GM18951 (cell line): Measurements from ENCODE around the gene LRR1.
A peak's percentile ranks its signal among the peaks of the same experiment; 100 is the strongest.

Source experiments
- POLR2A ChIP-seq: IDR thresholded peaks from 4 replicates; pipeline ENCODE4 v1.6.1; 2011; ENCODE audit warnings: mild to moderate bottlenecking; ENCODE audit not compliant: insufficient read length, insufficient read depth; ENCODE audit errors: extremely low read depth
- in situ Hi-C: fragments of 300-500 bp; cut with MboI; formaldehyde crosslinking; loops from one replicate; pipeline ENCODE4 v1.12.0; 2022; ENCODE audit warnings: low sequenced_read_pairs, mixed read lengths, inconsistent platforms; ENCODE audit not compliant: unreplicated experiment

The LRR1 gene, protein sequence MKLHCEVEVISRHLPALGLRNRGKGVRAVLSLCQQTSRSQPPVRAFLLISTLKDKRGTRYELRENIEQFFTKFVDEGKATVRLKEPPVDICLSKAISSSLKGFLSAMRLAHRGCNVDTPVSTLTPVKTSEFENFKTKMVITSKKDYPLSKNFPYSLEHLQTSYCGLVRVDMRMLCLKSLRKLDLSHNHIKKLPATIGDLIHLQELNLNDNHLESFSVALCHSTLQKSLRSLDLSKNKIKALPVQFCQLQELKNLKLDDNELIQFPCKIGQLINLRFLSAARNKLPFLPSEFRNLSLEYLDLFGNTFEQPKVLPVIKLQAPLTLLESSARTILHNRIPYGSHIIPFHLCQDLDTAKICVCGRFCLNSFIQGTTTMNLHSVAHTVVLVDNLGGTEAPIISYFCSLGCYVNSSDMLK

DNA sequence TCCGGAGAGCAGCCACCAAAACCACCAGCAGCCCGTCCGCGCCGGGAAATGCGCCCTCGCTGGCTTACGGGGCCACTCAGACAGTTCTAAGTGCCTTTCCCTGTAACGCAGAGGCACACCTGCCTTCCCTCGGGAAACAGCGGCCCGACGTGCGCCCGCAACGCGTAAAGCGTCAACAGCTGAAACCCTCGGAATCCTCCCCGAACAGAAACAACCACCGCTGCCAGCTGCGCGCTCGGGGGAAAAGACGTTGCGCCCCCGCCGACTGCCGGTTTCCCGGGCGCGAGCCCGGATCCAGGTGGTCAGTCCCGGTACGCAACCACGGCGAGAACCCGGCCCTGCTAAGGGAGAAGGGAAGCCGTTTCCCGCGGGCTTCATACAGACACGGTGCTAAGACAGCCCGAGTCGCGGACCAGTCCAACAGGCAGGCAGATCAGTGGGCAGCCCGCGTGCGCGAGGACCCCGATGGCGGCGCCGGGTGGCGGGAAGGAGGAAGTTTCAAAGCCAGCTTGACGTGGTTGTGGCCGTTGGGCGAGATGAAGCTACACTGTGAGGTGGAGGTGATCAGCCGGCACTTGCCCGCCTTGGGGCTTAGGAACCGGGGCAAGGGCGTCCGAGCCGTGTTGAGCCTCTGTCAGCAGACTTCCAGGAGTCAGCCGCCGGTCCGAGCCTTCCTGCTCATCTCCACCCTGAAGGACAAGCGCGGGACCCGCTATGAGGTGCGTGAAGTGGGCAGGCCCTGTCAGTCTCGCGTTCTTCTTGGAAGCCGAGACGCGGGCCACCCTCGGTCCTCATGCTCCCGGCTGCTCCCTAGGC, at the start of gene LRR1:
LRR1 (plus strand) TSS at position 456 of the 816 bp plus-strand sequence; CDS start at position 537, 81 bp downstream.
- peak; percentile 88 for TF ChIP-seq POLR2A
- in situ Hi-C loops = no loop called here

DNA sequence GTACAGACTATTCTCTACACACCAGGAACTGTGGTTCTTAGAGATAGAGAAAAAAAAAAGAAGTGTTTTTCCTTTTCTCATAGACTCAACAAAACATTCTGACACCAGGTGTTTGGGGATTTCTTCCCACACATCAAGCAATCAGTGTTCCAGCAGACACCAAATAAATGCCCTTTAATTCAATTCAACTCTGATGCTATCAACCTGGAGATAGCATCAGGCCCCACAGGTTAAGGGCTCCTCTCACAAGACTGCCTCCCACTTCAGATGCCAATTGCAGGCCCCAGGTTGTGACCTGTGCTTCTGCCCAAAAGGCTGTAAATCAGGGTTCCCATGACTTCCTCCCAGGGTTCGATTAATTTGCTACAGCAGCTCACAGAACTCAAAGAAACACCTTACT, 49.3 kb upstream of the LRR1 start:
- TF ChIP-seq POLR2A = no peak
- in situ Hi-C loops = no loop called here

DNA sequence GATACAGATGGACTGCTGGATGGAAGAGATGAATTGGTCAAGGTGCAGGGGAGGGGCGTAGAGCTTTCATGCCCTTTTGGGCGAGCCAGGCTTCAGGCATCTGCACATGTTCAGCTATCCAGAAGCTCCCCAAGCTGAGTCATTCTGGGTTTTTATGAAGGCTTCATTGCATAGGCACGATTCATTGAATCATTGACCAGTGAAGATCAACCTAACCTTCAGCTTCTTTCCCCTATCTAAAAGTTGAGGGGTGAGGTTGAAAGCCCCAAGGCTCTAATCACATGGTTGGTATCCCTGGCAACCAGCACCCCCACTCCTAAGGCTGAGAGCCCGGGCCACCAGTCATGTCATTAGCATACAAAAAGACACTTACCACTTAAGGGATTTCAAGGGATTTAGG, 48.9 kb upstream of the LRR1 start:
- in situ Hi-C loops = no loop called here
- TF ChIP-seq POLR2A = no peak

DNA sequence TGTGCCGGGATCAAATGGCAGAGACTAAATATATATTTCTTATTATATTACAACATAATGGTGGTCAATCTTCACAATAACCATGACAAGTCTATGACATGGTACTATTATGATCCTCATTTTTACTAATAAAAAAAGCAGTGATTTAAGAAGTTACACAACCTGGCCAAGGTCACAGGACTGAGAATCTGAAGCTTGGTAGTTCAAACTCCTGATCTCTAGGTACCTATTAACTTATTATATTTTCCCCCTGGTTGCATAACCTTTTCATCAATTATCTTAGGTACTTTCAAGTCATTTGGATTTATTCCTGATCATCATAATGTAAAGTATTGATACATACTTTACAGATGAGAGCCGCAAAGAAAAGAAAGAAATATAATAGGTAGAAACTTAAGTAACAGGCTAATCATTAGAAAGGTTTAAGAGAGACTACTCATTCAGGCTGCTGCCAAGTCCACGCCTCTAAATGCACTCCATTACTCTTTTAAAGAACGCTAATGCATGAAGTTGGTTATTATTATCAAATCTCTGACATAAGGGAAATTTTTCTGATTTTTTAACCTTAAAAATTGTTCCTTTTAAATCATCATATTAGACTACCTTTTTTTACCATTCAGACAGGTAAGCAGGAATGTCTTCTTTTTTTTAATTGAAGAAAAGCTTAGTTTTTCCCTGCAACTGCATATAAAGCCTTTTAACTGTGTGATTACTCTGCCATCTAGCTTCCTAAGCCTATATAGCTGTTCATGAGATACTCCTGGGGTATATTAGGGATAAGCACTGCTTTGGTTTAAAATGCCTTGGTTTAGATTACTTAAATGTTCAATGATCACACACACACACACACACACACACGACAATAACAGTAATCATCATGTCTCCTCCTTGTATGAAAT, 48.2 kb upstream of the LRR1 start:
- TF ChIP-seq POLR2A = no peak
- in situ Hi-C loops = no loop called here

DNA sequence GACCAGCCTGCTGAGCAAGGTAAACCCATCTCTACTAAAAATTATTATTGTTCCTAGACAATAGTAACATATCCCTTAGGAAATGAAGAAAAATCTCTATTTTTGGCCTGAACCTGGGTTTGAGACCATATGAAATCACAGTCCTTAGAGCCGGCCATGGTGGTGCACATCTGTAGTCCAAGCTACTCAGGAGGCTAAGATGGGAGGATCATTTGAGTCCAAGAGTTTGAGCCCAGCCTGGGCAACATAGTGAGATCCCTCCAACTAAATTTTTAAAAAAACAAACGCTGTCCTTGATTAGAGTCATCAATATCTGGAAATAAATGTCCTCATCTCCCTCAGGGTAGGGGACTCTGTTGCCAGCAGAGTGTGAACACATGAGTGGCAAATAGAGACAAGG, 47.2 kb upstream of the LRR1 start:
- in situ Hi-C loops = no loop called here
- no peak for TF ChIP-seq POLR2A

DNA sequence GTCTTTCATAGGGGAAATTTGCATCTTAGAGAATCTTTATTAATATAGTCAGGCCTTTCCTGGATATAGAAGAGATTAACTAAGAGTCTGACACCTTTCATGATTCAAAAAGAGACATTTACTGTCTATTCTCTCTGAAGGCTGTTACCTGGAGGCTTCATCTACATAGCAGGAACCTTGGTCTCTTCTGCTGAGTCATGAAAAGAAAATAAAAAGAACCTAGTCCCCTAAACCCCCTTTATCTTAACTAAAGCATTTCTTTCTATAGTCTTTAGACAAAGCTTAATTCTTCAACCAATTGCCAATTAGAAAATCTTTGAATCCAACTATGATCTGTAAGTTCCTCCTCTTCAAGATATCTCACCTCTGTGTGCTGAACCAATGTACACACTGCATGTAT, 45.6 kb upstream of the LRR1 start:
- in situ Hi-C loops = no loop called here
- TF ChIP-seq POLR2A = no peak

DNA sequence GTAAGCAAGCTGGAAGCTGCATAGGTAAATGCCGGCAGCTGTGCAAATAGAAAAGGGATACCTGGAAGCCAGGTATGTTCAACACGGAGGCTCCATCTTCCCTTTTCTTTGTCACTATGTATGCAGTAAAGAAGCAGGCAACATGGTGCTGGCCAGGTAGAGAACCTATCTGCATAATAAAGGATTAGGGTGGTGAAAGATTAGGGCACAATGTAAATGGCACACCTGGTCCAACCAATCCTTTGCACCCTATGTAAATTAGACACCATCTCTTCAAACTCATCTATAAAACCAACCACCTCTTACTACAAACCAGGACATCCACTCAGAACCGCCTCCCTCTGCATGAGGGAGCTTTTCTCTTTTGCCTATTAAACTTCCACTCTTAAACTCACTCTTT, 44.8 kb upstream of the LRR1 start:
- TF ChIP-seq POLR2A = no peak

DNA sequence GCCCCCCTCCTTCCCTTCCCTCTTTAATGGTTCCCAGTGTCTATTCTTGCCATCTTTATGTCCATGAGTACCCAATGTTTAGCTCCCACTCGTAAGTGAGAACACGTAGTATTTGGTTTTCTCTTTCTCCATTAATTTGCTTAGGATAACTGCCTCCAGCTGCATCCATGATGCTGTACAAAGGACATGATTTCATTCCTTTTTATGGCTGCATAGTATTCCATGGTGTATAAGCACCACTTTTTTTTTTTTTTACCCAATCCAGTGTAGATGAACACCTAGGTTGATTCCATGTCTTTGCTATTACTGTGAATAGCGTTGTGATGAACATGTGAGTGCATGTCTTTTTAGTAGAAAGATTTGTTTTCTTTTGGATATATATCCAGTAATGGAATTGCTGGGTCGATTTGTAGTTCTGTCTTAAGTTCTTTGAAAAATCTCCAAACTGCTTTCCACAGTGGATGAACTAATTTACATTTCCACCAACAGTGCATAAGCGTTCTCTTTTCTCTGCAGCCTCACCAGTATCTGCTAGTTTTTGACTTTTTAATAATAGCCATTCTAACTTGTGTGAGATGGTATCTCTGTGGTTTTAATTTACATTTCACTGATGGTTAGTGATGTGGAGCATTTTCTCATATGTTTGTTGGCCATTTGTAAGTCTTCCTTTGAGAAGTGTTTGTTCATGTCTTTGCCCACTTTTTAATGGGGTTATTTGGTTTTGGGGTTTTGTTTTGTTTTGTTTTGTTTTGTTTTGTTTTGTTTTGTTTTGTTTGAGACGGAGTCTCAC, 38.6 kb upstream of the LRR1 start:
- in situ Hi-C loops = no loop called here

More for the DNA sequence above, 44.8 kb upstream of the LRR1 start:
- in situ Hi-C loops = no loop called here

DNA sequence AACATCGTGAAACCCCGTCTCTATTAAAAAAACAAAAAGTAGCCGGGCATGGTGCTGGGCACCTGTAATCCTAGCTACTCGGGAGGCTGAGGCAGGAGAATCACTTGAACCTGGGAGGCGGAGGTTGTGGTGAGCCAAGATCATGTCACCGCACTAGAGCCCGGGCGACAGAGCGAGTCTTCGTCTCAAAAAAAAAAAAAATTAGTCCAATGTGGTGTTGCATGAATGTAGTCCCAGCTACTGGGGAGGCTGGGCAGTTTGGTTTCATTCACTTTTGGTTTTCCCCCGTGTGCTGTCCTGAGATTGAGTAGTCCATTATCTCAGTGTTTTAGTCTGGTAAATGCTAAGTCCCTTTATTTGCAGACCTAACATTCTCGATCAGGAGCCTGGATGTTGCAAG, 32.0 kb upstream of the LRR1 start:
- in situ Hi-C loops = no loop called here
- no peak for TF ChIP-seq POLR2A

More for the DNA sequence above, 38.6 kb upstream of the LRR1 start:
- TF ChIP-seq POLR2A = no peak

DNA sequence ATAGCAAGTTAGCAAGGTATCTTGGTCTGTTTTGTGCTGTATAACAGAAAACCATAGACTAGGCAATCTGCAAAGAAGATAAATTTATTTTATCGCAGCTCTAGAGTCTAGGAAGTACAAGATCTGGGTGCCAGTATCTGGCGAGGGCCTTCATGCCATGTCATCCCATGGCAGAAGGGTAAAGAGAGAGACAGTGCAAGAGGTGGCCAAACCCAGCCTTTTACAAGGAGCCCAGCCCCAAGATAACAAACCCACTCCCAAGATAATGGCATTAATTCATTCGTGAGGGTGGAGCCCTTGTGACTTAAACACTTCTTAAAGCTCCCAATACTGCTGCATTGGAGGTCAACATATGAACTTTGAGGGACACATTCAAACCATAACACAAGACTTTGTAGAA, 29.5 kb upstream of the LRR1 start:
- TF ChIP-seq POLR2A = no peak
- in situ Hi-C loops = no loop called here

DNA sequence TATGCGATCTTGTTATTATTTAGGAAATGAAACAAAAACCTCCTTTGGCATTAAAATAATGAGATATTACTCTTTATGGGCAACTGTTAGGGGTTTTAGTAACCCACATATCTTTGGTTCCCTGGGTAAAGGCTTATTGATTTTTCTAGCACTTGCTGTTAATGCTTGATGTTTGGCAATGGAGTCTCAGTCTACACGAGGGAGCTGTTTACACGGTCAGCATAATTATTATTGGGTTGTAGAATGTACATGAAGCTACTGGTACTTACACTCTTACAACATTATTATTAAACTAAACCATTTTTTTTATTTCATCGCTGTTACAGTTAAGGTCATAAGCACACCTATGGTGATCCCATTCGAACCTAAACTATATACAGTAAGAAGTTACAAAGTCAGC, 24.7 kb upstream of the LRR1 start:
- no peak for TF ChIP-seq POLR2A
- in situ Hi-C loops = no loop called here

DNA sequence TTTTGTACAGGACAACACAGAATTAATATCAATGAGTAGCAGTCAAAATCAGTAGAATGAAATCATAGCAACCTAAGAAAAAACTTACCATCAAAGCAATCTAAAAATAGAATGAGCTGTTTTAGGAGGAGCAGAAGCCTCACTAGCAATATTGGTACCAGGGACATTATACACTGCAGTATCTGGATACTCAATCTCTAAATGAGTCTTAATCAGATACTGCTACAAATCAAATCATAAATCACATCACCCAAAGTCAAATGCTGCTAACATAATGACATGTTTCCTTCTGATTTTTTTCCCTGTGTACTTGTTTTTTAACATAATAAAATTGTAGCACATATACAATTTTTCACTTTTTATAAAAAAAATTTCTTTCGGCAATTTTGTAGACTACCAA, 20.6 kb upstream of the LRR1 start:
- in situ Hi-C loops = no loop called here
- TF ChIP-seq POLR2A = no peak
